H9 (cell line): Measurements from ENCODE around the gene ZNF317. TPM values are rescaled to one million over a fixed set of nuclear protein-coding genes. Genes with fewer than 3 reads are reported as not detected.

Experiments used
- DNase-seq: peaks from one replicate; pipeline ENCODE4 v3.0.0-alpha.2; 2017
- H2AFZ ChIP-seq: one replicate; pipeline ENCODE4 v1.6.1; 2013; ENCODE audit warnings: mild to moderate bottlenecking, low read length, control low read depth, moderate library complexity
- H2AK5ac ChIP-seq: 2 replicates; pipeline ENCODE4 v1.6.1; 2013; ENCODE audit warnings: low read length, control low read depth, mixed read lengths; ENCODE audit not compliant: insufficient read length
- H2BK120ac ChIP-seq: one replicate; pipeline ENCODE4 v1.6.1; 2013; ENCODE audit warnings: low read depth, mild to moderate bottlenecking, low read length, control low read depth, inconsistent platforms; ENCODE audit not compliant: poor library complexity, severe bottlenecking
- H2BK12ac ChIP-seq: 2 replicates; pipeline ENCODE4 v1.6.1; 2013; ENCODE audit warnings: low read length, control low read depth, mixed read lengths, low read depth; ENCODE audit not compliant: insufficient read length
- H2BK15ac ChIP-seq: 2 replicates; pipeline ENCODE4 v1.6.1; 2013; ENCODE audit warnings: low read depth, low read length, control low read depth
- H2BK20ac ChIP-seq: one replicate; pipeline ENCODE4 v1.6.1; 2013; ENCODE audit warnings: low read depth, mild to moderate bottlenecking, low read length, control low read depth, inconsistent platforms; ENCODE audit not compliant: poor library complexity, severe bottlenecking
- H2BK5ac ChIP-seq: 2 replicates; pipeline ENCODE4 v1.6.1; 2013; ENCODE audit warnings: low read length, control low read depth, mixed read lengths; ENCODE audit not compliant: insufficient read length
- H3K14ac ChIP-seq: 2 replicates; pipeline ENCODE4 v1.6.1; 2013; ENCODE audit warnings: low read length, control low read depth; ENCODE audit not compliant: insufficient read depth
- H3K18ac ChIP-seq: 2 replicates; pipeline ENCODE4 v1.6.1; 2013; ENCODE audit warnings: low read depth, mild to moderate bottlenecking, mixed read lengths, low read length, control low read depth; ENCODE audit not compliant: insufficient read length
- H3K23ac ChIP-seq: 2 replicates; pipeline ENCODE4 v1.6.1; 2013; ENCODE audit warnings: low read length, control low read depth, mixed read lengths, low read depth; ENCODE audit not compliant: insufficient read length
- H3K23me2 ChIP-seq: 2 replicates; pipeline ENCODE4 v1.6.1; 2013; ENCODE audit warnings: low read depth, mild to moderate bottlenecking, mixed read lengths, low read length, control low read depth; ENCODE audit not compliant: insufficient read length, poor library complexity, severe bottlenecking
- H3K27ac ChIP-seq: 2 replicates; pipeline ENCODE4 v1.5.1; 2013; ENCODE audit warnings: low read length, control low read depth, mixed read lengths, low read depth; ENCODE audit not compliant: insufficient read length
- H3K27me3 ChIP-seq: 2 replicates; pipeline ENCODE4 v1.6.1; 2013; ENCODE audit warnings: low read length, control low read depth, inconsistent platforms; ENCODE audit not compliant: insufficient read depth
- H3K4ac ChIP-seq: 2 replicates; pipeline ENCODE4 v1.6.1; 2013; ENCODE audit warnings: low read depth, mild to moderate bottlenecking, control low read depth, inconsistent platforms, low read length, moderate library complexity
- H3K4me1 ChIP-seq: 2 replicates; pipeline ENCODE4 v1.6.1; 2013; ENCODE audit warnings: low read length, control low read depth, inconsistent platforms; ENCODE audit not compliant: insufficient read depth
- H3K4me2 ChIP-seq: 2 replicates; pipeline ENCODE4 v1.6.1; 2013; ENCODE audit warnings: low read length, control low read depth, mixed read lengths; ENCODE audit not compliant: insufficient read length, insufficient read depth
- H3K56ac ChIP-seq: 2 replicates; pipeline ENCODE4 v1.6.1; 2013; ENCODE audit warnings: low read depth, mild to moderate bottlenecking, mixed read lengths, low read length, control low read depth; ENCODE audit not compliant: insufficient read length
- H3K79me1 ChIP-seq: 2 replicates; pipeline ENCODE4 v1.6.1; 2013; ENCODE audit warnings: low read depth, mild to moderate bottlenecking, moderate library complexity, low read length, control low read depth, inconsistent platforms; ENCODE audit not compliant: insufficient read depth, poor library complexity, severe bottlenecking
- H3K79me2 ChIP-seq: 2 replicates; pipeline ENCODE4 v1.6.1; 2013; ENCODE audit warnings: low read length, control low read depth, inconsistent platforms; ENCODE audit not compliant: insufficient read depth
- H3K9ac ChIP-seq: 2 replicates; pipeline ENCODE4 v1.6.1; 2013; ENCODE audit warnings: low read length, control low read depth, mixed read lengths; ENCODE audit not compliant: insufficient read length; ENCODE audit errors: extremely low read depth
- H3K9me3 ChIP-seq: one replicate; pipeline ENCODE4 v1.6.1; 2013; ENCODE audit warnings: low read depth, low read length, inconsistent platforms; ENCODE audit not compliant: control insufficient read depth
- H3T11ph ChIP-seq: one replicate; pipeline ENCODE4 v1.6.1; 2013; ENCODE audit warnings: mild to moderate bottlenecking, low read length, control low read depth, inconsistent platforms
- H4K20me1 ChIP-seq: one replicate; pipeline ENCODE4 v1.6.1; 2013; ENCODE audit not compliant: control insufficient read depth, insufficient read length, insufficient read depth
- H4K5ac ChIP-seq: 2 replicates; pipeline ENCODE4 v1.6.1; 2013; ENCODE audit warnings: low read depth, mild to moderate bottlenecking, mixed read lengths, low read length, control low read depth; ENCODE audit not compliant: insufficient read length
- H4K8ac ChIP-seq: replicated peaks from 2 replicates; pipeline ENCODE4 v1.6.1; 2013; ENCODE audit warnings: low read length, control low read depth, mixed read lengths, low read depth; ENCODE audit not compliant: insufficient read length
- H4K91ac ChIP-seq: 2 replicates; pipeline ENCODE4 v1.6.1; 2013; ENCODE audit warnings: low read depth, mild to moderate bottlenecking, moderate library complexity, mixed read lengths, low read length, control low read depth; ENCODE audit not compliant: insufficient read length
- H3K27ac Mint-ChIP-seq, 3 experiments: 2 replicates in 2 of 3; 3 replicates in 1 of 3; pipeline ENCODE4 v1.8.0; 2020 to 2021; ENCODE audit warnings: mixed read lengths in 3 of 3, mild to moderate bottlenecking in 1 of 3, moderate library complexity in 1 of 3
- H3K27me3 Mint-ChIP-seq: 2 replicates; pipeline ENCODE4 v1.8.0; 2021; ENCODE audit warnings: low read depth, mild to moderate bottlenecking, moderate library complexity, mixed read lengths
- H3K36me3 Mint-ChIP-seq, 3 experiments: 2 replicates in 2 of 3; 3 replicates in 1 of 3; pipeline ENCODE4 v1.8.0; 2020 to 2021; ENCODE audit warnings: low read depth in 3 of 3, mixed read lengths in 3 of 3; ENCODE audit not compliant: insufficient read depth in 1 of 3
- H3K4me1 Mint-ChIP-seq, 2 experiments: 2 replicates each; pipeline ENCODE4 v1.8.0; 2020; ENCODE audit warnings: mixed read lengths in 2 of 2
- H3K4me3 Mint-ChIP-seq, 2 experiments: 2 replicates in 1 of 2; 3 replicates in 1 of 2; pipeline ENCODE4 v1.8.0; 2020 to 2021; ENCODE audit warnings: mild to moderate bottlenecking in 2 of 2, mixed read lengths in 2 of 2, moderate library complexity in 1 of 2
- H3K9me3 Mint-ChIP-seq, 2 experiments: 2 replicates in 1 of 2; 3 replicates in 1 of 2; pipeline ENCODE4 v1.8.0; 2020; ENCODE audit warnings: mild to moderate bottlenecking in 2 of 2, mixed read lengths in 2 of 2, moderate library complexity in 1 of 2
- CTCF ChIP-seq: fragments of 200-600 bp; sonication (generic); conservative IDR thresholded peaks from 3 replicates; pipeline ENCODE4 v1.8.0; 2021; ENCODE audit warnings: antibody characterized with exemption, mild to moderate bottlenecking
- WGBS: extraction: QIAGEN DNeasy Blood & Tissue Kit; methylation state at CpG from one replicate; pipeline ENCODE4 v1.1.7; 2013; ENCODE audit warnings: missing lambda C conversion rate, low lambda C conversion rate, mixed read lengths; ENCODE audit not compliant: insufficient read length; ENCODE audit errors: extremely low coverage; 5-methylcytosine and 5-hydroxymethylcytosine counted together
- total RNA-seq: library from RNA; stranded (reverse); gene quantifications from 2 replicates; pipeline ENCODE4 v1.2.1, GENCODE V29; 2021

Gene ZNF317
- total RNA-seq, 1 experiment from 2014 or later, result 52.8 TPM

- no peak overlapping the region for H3K56ac ChIP-seq
- H4K5ac ChIP-seq, result no peak overlapping the region
- peaks cover 10% of the 10 kb centered on the region for H3K79me1 ChIP-seq
- DNase-seq, result no peak
- Mint-ChIP-seq H3K9me3 (peaks cover 58 to 82% of the 10 kb centered on the region in 2 experiments), H3K36me3 (peaks cover 68 to 85% (median 84%) of the 10 kb centered on the region in 3 experiments), H3K27me3 (no peaks in the 10 kb centered on the region), H3K27ac (no peak overlapping the region), H3K4me1 (peaks cover 19 to 25% of the 10 kb centered on the region in 2 experiments), H3K4me3 (no peak overlapping the region)
- H4K8ac ChIP-seq, result no peak overlapping the region
- no peaks in the 10 kb centered on the region for H3K27me3 ChIP-seq
- peaks cover 11% of the 10 kb centered on the region for H3K9me3 ChIP-seq
- no peak overlapping the region for H3K9ac ChIP-seq
- H2BK20ac ChIP-seq, result no peak overlapping the region
- no peaks in the 10 kb centered on the region for H4K20me1 ChIP-seq
- no peak overlapping the region for H2BK120ac ChIP-seq
- no peak overlapping the region for H3K14ac ChIP-seq
- no peak overlapping the region for H3K4ac ChIP-seq
- no peak overlapping the region for H3K18ac ChIP-seq
- no peak overlapping the region for H2BK15ac ChIP-seq
- peaks cover 1% of the 10 kb centered on the region for H3K23me2 ChIP-seq
- H3K4me2 ChIP-seq, result no peak overlapping the region
- H2BK5ac ChIP-seq, result no peak overlapping the region
- no CpG with 5 or more reads among the region's 5 CpGs for WGBS
- H4K91ac ChIP-seq, result no peak overlapping the region
- no peak overlapping the region for H2AK5ac ChIP-seq
- H3K4me1 ChIP-seq, result no peaks in the 10 kb centered on the region
- H2AFZ ChIP-seq, result no peak overlapping the region
- H3K23ac ChIP-seq, result no peak overlapping the region
- no peak for TF ChIP-seq CTCF
- H3T11ph ChIP-seq, result no peak overlapping the region
- H3K27ac ChIP-seq, result no peak overlapping the region
- no peak overlapping the region for H2BK12ac ChIP-seq
- H3K79me2 ChIP-seq, result peaks cover 76% of the 10 kb centered on the region
Measured at GRCh38 chr19:9144920-9145319, 4.7 kb downstream of the ZNF317 start.
